GM18870 (cell line): ENCODE results near the gene SMPD3.

Experiments
- ATAC-seq: cut with Tn5 transposase; IDR thresholded peaks from one replicate; pipeline ENCODE4 v1.9.1; 2021; ENCODE audit warnings: moderate library complexity; ENCODE audit not compliant: unreplicated experiment

Gene SMPD3

GRCh38 chr16:68371706-68372380 is 76.5 kb downstream of the SMPD3 start:
- ATAC-seq = no peak

- ATAC-seq = no peak
These were observed 77.0 kb downstream of the SMPD3 start for GRCh38 chr16:68371276-68371651.

- no peak for ATAC-seq
These were observed 77.6 kb downstream of the SMPD3 start for GRCh38 chr16:68370581-68371275.

GRCh38 chr16:68369697-68370580 is 78.4 kb downstream of the SMPD3 start:
- ATAC-seq = peak; percentile 69

GRCh38 chr16:68369168-68369567 is 79.1 kb downstream of the SMPD3 start:
- ATAC-seq = no peak

- no peak for ATAC-seq
These were observed 79.9 kb downstream of the SMPD3 start for GRCh38 chr16:68368301-68368888.

- no peak for ATAC-seq
These were observed 80.4 kb downstream of the SMPD3 start for GRCh38 chr16:68367891-68368290.

GRCh38 chr16:68367440-68367839 is 80.9 kb downstream of the SMPD3 start:
- ATAC-seq = no peak

GRCh38 chr16:68367030-68367429 is 81.3 kb downstream of the SMPD3 start:
- no peak for ATAC-seq

- no peak for ATAC-seq
These were observed 82.2 kb downstream of the SMPD3 start for GRCh38 chr16:68366062-68366461.

GRCh38 chr16:68365167-68365817 is 83.0 kb downstream of the SMPD3 start:
- no peak for ATAC-seq

- no peak for ATAC-seq
These were observed 83.7 kb downstream of the SMPD3 start for GRCh38 chr16:68364561-68364998.

GRCh38 chr16:68363658-68364521 is 84.4 kb downstream of the SMPD3 start:
- ATAC-seq = no peak

GRCh38 chr16:68362947-68363657 is 85.2 kb downstream of the SMPD3 start:
- ATAC-seq = no peak

- ATAC-seq = no peak
These were observed 85.9 kb downstream of the SMPD3 start for GRCh38 chr16:68362262-68362913.

- no peak for ATAC-seq
These were observed 86.8 kb downstream of the SMPD3 start for GRCh38 chr16:68361485-68361884.

- no peak for ATAC-seq
These were observed 87.4 kb downstream of the SMPD3 start for GRCh38 chr16:68360956-68361355.

GRCh38 chr16:68360547-68360946 is 87.8 kb downstream of the SMPD3 start:
- ATAC-seq = no peak
